ENCODE measurements around the gene BCL11B.
"Not testable (repeated sequence)": the region's sequence is repeated elsewhere in the genome, so short reads cannot be mapped to it uniquely, and the experiment has no call there.

BCL11B gene

GRCh38 chr14:99239661-99240092, 32.3 kb downstream of the BCL11B start:
- DNase-seq (ENCODE audit: low spot score), result no peak

- DNase-seq (ENCODE audit: low spot score), result no peak
These were observed 33.8 kb downstream of the BCL11B start for GRCh38 chr14:99238216-99238615.

GRCh38 chr14:99237288-99237687, 34.7 kb downstream of the BCL11B start:
- DNase-seq (ENCODE audit: low spot score), result no peak

GRCh38 chr14:99236386-99237138, 35.4 kb downstream of the BCL11B start:
- DNase-seq (ENCODE audit: low spot score), result no peak

GRCh38 chr14:99235582-99236320, 36.2 kb downstream of the BCL11B start:
- no peak for DNase-seq (ENCODE audit: low spot score)

GRCh38 chr14:99234961-99235571, 36.9 kb downstream of the BCL11B start:
- DNase-seq (ENCODE audit: low spot score), result peak; percentile 28

- no peak for DNase-seq (ENCODE audit: low spot score)
These were observed 37.6 kb downstream of the BCL11B start for GRCh38 chr14:99234355-99234754.

GRCh38 chr14:99233222-99234035, 38.6 kb downstream of the BCL11B start:
- DNase-seq (ENCODE audit: low spot score), result no peak

GRCh38 chr14:99232714-99233214, 39.2 kb downstream of the BCL11B start:
- DNase-seq (ENCODE audit: low spot score), result no peak

GRCh38 chr14:99231850-99232713, 39.9 kb downstream of the BCL11B start:
- DNase-seq (ENCODE audit: low spot score), result no peak

GRCh38 chr14:99231161-99231849, 40.7 kb downstream of the BCL11B start:
- DNase-seq (ENCODE audit: low spot score), result no peak

- no peak for DNase-seq (ENCODE audit: low spot score)
These were observed 41.5 kb downstream of the BCL11B start for GRCh38 chr14:99230208-99231151.

GRCh38 chr14:99229654-99230207, 42.3 kb downstream of the BCL11B start:
- no peak for DNase-seq (ENCODE audit: low spot score)

- DNase-seq (ENCODE audit: low spot score), result not testable (repeated sequence)
These were observed 43.2 kb downstream of the BCL11B start for GRCh38 chr14:99228760-99229159.

- DNase-seq (ENCODE audit: low spot score), result no peak
These were observed 45.3 kb downstream of the BCL11B start for GRCh38 chr14:99226687-99227086.

- no peak for DNase-seq (ENCODE audit: low spot score)
These were observed 46.4 kb downstream of the BCL11B start for GRCh38 chr14:99225436-99226203.

- DNase-seq (ENCODE audit: low spot score), result no peak
These were observed 47.0 kb downstream of the BCL11B start for GRCh38 chr14:99224948-99225347.
